ENCODE measurements around the gene PCSK1.
"Not testable (repeated sequence)": the region's sequence is repeated elsewhere in the genome, so short reads cannot be mapped to it uniquely, and the experiment has no call there.

The PCSK1 gene

GRCh38 chr5:96404191-96404867 lies 28.7 kb downstream of the PCSK1 start:
- ChIA-PET POLR2A (interaction anchor here (0.7 kb wide), 1 partner anchor 550 kb away, joined by 3 read pairs; no protein-coding TSS in a partner anchor), CTCF (no interaction called here)
- TF ChIP-seq HDGF (IDR thresholded peaks at IDR 0.05; ENCODE audit: borderline replicate concordance), result no peak
- DNase-seq (ENCODE audit: extremely low spot score), result no peak

GRCh38 chr5:96402500-96402899 lies 30.5 kb downstream of the PCSK1 start:
- ChIA-PET CTCF (no interaction called here), POLR2A (no interaction called here)
- TF ChIP-seq BHLHE40 (IDR thresholded peaks at IDR 0.05; ENCODE audit: borderline replicate concordance) (no peak), L3MBTL2 (conservative IDR thresholded peaks at IDR 0.05) (no peak), FOXK2 (IDR thresholded peaks at IDR 0.05) (no peak)
- no peak for DNase-seq (ENCODE audit: extremely low spot score)

GRCh38 chr5:96396878-96397277 lies 36.2 kb downstream of the PCSK1 start:
- ChIA-PET POLR2A (no interaction called here), CTCF (interaction anchor here (0.6 kb wide), 2 partner anchors 10 to 600 kb away, joined by 3 to 6 read pairs; no protein-coding TSS in a partner anchor)
- DNase-seq (ENCODE audit: extremely low spot score), result no peak
- TF ChIP-seq PKNOX1 (IDR thresholded peaks at IDR 0.05) (no peak), ELF4 (IDR thresholded peaks at IDR 0.05) (no peak), FOXM1 (IDR thresholded peaks at IDR 0.05; ENCODE audit: borderline replicate concordance) (no peak), FOXA1 (IDR thresholded peaks at IDR 0.05) (no peak), HDGF (IDR thresholded peaks at IDR 0.05; ENCODE audit: borderline replicate concordance) (no peak), SP1 (IDR thresholded peaks at IDR 0.05) (no peak)

- CTCF ChIA-PET; DNase-seq (ENCODE audit: extremely low spot score); POLR2A ChIA-PET: not testable (repeated sequence)
Observed at GRCh38 chr5:96395295-96395694, 37.8 kb downstream of the PCSK1 start.

- POLR2A ChIA-PET, result no interaction called here
- CTCF ChIA-PET, result no interaction called here
- no peak for DNase-seq (ENCODE audit: extremely low spot score)
- TF ChIP-seq BHLHE40 (IDR thresholded peaks at IDR 0.05; ENCODE audit: borderline replicate concordance), result no peak
- TF ChIP-seq LEF1 (IDR thresholded peaks at IDR 0.05; ENCODE audit: borderline replicate concordance), result no peak
- no peak for TF ChIP-seq FOXM1 (IDR thresholded peaks at IDR 0.05; ENCODE audit: borderline replicate concordance)
- TF ChIP-seq HDGF (IDR thresholded peaks at IDR 0.05; ENCODE audit: borderline replicate concordance), result no peak
- TF ChIP-seq CTBP1 (IDR thresholded peaks at IDR 0.05; ENCODE audit: borderline replicate concordance), result no peak
Observed at GRCh38 chr5:96391921-96392320, 41.1 kb downstream of the PCSK1 start.

- CTCF ChIA-PET, result no interaction called here
- POLR2A ChIA-PET, result no interaction called here
- DNase-seq (ENCODE audit: extremely low spot score), result no peak
- TF ChIP-seq FOXK2 (IDR thresholded peaks at IDR 0.05) (no peak), ZNF384 (IDR thresholded peaks at IDR 0.05) (no peak), LEF1 (IDR thresholded peaks at IDR 0.05; ENCODE audit: borderline replicate concordance) (no peak)
Observed at GRCh38 chr5:96388176-96388575, 44.9 kb downstream of the PCSK1 start.

GRCh38 chr5:96387616-96388015 lies 45.4 kb downstream of the PCSK1 start:
- DNase-seq (ENCODE audit: extremely low spot score), result no peak
- ChIA-PET CTCF (no interaction called here), POLR2A (no interaction called here)
- no peak for TF ChIP-seq CTBP1 (IDR thresholded peaks at IDR 0.05; ENCODE audit: borderline replicate concordance)
- TF ChIP-seq ARNT (IDR thresholded peaks at IDR 0.05), result no peak

GRCh38 chr5:96385538-96385937 lies 47.5 kb downstream of the PCSK1 start:
- DNase-seq (ENCODE audit: extremely low spot score), result no peak
- TF ChIP-seq SP1 (IDR thresholded peaks at IDR 0.05), result no peak
- TF ChIP-seq ZNF384 (IDR thresholded peaks at IDR 0.05), result no peak
- TF ChIP-seq FOXM1 (IDR thresholded peaks at IDR 0.05; ENCODE audit: borderline replicate concordance), result no peak
- ChIA-PET POLR2A (no interaction called here), CTCF (no interaction called here)

- ChIA-PET POLR2A (no interaction called here), CTCF (no interaction called here)
- DNase-seq (ENCODE audit: extremely low spot score), result no peak
- TF ChIP-seq PKNOX1 (IDR thresholded peaks at IDR 0.05) (no peak), ELF4 (IDR thresholded peaks at IDR 0.05) (no peak), TARDBP (IDR thresholded peaks at IDR 0.05) (no peak), BHLHE40 (IDR thresholded peaks at IDR 0.05; ENCODE audit: borderline replicate concordance) (no peak), FOXM1 (IDR thresholded peaks at IDR 0.05; ENCODE audit: borderline replicate concordance) (no peak), HDGF (IDR thresholded peaks at IDR 0.05; ENCODE audit: borderline replicate concordance) (no peak)
Observed at GRCh38 chr5:96384353-96384752, 48.7 kb downstream of the PCSK1 start.
